Suppressor macrophage (primary cell): Measurements from ENCODE around the gene TOMM70.

Experiments used
- DNase-seq, 4 experiments: peaks; one replicate each; pipeline ENCODE4 v3.0.0-alpha.2; 2020 to 2022

TOMM70 gene

DNA sequence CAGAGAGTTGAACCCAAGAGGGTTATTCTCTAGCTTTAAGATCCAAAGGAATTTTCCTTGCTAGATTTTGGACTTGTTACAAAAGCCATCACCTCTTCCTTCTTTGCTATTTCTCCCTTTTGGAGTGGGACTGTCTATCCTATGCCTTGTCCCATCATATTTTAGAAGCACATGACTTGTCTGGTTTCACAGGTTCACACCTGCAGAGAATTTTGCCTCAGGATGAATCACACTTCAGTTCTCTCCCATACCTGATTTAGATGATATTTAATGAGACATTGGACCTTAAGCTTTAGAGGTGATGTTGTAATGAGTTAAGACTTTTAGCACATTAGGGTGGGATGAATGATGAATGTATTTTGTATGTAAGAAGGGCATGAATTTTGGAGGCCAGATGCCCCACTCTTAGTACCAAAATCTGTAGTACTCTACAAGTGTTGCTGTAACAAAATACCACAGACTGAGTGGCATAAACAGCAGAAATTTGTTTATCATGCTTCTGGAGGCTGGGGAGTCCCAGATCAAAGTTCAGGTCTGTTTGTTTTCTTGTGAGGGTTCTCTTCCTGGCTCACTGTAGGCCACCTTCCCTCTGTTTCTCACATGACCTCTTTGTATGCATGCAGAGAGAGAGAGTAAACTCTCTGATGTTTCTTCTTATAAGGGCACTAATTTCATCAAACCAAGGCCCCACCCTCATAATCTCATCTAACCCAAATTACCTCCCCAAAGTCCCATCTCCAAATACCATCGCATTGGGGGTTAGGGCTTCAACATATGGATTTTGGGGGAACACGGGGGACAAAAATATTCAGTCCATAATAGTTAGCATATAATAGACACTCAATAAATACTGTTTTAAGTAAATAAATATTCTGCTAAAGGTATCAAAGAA, 10.4 kb upstream of the TOMM70 start:
- no peak for DNase-seq

DNA sequence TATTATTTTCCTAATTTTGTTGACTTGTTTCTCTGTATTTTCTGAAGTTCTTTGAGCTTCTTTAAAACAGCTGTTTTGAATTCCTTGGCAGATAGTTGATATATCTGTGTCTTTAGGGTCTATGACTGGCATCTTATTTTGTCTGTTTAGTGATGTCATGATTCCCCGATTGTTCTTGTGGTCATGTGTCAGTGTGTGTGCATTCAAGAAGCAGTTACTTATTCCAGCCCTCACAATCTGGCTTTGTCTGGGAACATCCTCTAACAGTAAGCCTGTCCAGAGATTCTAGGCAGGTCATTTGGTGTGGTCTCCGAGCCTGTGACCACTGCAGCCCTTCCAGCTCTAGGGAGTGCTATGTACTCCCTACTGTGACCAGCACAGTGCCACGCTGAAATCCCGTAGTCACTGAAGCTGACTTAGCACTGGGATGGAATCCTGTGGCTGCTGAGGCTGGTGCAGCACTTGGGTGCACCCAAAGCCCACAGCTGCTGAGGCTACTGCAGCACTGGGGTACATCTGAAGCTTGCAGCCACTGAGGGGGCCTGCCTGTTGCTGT, 7.2 kb upstream of the TOMM70 start:
- DNase-seq, result no peak

DNA sequence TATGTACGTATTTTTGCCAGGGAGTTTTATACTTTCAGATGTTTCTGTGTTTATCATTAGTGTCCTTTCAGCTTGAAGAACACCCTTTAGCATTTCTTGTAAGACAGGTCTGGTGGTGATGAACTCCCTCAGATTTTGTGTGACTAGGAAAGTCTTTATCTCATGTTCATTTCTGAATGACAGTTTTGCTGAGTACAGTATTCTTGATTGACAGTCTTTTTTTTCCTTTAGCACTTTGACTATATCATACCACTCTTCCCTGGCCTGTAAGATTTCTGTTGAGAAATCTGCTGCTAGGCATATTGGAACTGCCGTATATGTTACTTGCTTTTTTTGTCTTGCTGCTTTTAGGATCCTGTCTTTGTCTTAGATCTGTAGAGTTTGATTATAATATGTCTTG, 6.3 kb upstream of the TOMM70 start:
- no peak for DNase-seq

DNA sequence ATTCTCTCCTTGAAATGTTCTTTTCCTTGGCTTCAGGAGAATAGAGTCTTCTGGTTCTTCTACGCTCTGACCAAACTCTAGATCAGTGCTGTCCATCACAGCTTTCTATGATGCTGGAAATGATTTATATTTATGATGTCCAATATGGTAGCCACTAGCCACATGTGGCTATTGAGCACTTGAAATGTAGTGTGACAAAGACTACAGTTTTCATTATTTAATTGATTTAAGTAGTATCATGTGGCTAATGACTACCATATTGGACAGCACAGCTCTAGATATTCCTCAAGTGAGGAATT, 3.3 kb upstream of the TOMM70 start:
- no peak for DNase-seq

DNA sequence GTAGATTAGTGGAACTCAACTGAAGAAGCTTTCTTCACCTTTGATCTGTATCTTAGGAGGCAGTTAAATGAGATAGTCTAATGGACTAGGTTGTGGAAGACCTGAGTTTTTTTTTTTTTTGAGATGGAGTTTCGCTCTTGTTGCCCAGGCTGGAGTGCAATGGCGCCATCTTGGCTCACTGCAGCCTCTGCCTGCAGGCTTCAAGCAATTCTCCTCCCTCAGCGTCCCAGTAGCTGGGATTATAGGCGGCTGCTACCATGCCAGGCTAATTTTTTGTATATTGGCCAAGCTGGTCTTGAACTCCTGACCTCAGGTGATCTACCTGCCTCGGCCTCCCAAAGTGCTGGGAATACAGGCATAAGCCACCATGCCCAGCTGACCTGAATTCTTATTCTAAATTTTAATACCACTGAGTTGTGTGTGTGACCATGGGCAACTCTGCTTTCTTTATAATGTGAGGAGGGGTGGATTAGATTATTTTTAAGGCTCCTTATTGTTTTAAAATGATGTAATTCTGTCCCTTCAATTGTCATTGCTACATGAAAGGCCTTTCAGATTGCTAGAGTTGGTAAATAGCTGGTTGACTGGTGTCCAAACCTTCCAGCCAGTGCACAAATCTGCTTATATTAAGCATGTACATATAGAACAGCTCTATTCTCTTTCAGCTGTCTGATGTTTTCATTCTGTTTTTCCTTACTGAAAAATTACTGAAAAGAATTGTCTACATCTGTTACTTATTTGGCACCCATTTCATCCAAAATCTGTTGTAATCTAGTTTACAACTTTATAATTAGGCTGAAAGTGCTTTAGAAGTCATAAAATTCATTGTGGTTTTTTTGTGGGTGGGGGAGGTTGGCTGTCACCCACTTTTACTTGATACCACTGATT, 2.7 kb upstream of the TOMM70 start:
- DNase-seq, result no peak

DNA sequence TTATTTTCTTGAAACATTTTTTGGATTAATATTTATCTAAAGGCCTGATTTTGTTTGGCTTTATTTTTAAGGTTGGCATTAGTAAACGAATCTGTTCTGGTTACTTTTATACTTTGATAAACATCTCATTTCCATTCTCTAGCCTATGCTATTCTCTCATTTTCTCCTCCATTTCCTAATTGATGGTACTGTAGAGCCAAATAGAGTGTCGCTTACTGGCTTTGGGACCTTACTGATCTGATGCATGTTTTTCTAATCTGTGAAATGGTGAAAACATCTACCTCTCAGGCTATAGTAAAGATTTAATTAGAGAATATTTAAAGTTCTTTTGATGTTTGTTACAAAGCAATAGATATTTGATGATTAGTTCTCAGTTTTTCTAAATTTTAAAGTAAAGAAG, 2.0 kb upstream of the TOMM70 start:
- DNase-seq, result no peak

DNA sequence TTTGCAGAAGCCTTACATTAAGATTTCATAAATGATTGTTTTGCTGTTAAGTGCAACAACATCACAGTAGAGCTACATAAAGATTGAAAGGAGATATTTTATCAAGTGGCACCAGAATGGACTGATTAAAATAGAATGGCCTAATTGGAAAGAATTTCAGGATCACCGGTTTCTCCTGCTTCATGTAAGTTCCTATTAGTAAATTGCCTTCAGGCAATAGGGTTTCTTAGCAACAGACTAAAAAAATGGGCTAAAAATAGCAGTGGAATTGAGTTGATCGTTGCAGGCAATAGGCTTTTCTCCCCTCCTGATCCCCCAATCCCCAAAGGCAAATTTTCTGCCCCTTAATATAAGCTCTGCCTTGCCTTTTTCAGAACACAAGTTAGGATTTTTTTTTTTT, 1.4 kb upstream of the TOMM70 start:
- DNase-seq, result peak in 2 of 4 experiments; percentile 6 to 23

DNA sequence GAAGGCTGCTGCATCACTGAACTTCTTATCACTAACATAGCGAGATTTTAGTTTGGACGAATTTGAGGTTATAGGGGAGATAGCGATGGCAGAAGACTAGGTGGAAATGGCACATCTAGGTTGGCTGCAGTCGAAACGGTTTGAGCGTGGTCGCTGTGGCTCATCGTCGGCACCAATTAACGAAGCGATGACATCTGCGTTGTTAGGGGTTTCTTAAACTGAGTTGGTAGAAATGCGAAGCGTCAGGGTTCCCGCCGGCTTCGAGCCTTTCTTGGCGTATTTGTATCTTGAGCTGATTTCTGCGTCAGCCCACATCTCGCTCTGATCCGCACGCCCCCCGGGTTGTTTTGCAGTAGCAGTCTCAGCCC, 769 bp upstream of the TOMM70 start:
- peak; percentile 25 to 46 (median 36) for DNase-seq

DNA sequence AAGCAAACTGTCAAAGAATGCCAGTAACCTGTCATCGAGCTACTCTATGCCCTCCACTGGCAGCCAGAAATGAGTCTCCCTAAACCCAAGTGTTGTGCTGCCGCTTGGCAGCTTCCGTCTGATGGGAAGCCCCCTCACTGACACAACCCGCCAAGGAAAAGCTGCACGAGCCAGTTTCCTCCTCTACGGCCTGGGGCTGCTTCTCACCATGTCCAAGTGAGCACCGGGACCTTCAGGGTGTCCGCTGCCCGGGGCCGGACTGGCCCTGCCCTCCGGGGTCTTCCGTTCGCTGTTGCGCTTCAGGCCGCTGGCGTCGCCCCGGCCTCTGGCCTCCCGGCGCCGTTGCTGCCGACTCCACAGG, 490 bp downstream of the TOMM70 start:
- peak; percentile 37 to 55 (median 48) for DNase-seq

DNA sequence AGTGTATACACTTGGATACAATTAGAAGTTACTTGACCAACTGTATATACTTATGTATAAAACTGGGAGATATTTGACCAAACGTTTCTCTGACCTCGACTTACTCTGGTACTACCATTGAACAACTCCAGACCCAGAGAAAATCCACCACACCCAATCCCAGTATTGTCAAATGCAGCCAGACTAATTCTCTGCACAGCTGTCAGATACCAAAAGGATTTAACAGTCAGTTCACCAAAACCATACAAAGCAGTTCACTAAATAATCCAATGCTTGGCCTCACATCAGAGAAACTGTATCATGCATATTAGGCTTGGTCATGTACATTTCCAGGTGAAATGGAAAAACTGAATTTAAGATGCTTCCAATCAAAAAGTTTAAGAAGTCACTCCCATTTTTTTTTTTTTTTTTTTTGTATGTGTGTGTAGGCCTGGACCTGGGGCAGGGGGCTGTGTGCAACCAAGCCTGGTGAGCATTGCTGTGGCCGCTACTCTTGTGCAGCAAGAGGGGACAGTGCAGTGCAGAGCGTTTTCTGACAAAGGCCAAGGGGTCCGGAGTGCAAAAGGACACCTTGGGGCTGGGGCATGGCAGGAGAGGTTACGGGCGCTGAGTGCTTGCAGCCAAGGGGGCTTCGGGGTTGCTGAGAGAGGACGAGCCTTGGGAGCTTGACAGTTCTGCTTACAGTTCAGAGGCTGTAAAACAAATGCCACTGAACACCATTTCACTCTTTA, 1.4 kb downstream of the TOMM70 start:
- no peak for DNase-seq

DNA sequence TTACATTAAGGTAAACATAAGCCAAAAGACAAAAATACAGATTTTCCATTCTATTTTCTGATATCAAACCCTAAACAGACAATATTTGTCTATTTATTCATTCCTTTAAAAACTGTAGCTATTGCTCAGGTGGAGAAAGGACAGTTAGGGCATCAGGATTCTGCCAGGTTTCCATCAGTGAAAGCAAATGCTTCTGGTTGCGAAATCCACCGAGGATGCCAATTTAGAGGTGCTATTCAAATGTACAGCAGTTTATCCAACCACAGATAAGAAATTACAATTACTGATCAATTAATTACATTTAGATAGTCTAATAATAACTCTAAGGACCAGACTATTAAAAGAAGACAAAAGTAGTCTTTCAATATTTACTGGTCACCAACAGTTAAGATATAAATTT, 3.9 kb downstream of the TOMM70 start:
- DNase-seq, result no peak

DNA sequence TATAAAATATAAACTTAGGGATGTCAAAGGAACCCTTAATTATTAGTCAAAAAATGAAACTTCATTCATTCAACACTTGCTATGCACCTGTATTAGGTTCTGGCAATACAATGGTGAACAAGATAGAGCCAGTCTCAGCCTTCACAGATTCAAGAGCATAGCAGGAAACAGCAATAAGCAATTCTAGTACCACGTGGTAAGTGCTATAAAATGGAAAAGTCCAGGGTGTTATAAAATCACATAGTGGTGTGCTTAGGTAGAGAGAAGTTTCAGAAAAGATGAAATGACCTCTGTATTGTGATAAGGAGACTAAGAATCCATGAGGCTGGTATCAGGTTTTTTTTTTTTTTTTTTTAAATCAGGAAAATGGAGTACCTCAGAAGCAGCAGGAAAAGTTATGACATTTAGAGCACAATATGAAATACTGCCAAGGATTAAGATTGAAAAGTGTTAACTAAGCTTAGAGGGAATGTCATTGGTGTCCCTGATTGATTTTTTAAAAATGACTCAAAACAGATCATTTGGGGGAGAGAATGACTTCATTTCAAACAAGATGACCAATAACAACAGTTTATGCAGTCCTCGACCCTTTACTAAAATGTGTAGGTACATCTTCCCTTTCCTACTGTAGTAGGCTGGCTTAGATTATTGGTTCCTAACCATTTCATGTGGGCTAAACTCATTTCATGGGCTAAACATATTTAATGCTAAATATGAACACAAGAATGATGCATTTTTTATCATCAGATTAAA, 5.0 kb downstream of the TOMM70 start:
- DNase-seq, result no peak

DNA sequence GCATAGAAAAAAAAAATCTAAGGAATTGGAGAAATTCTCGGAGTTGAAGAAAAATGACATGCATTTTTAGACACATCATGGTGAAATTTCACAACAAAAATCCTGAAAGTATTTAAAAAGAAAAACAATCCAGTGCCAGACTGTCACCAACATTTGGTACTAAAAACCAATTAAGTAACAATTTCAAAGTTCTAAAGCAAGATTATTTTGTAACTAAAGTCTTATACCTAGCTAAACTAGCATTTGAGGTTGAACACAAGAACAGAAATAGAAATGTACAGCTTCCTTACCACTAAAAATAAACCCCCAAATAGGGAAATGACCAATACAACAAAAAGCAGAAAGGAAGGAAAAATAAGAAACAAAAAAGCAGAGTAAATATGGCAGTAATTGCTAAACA, 11.9 kb downstream of the TOMM70 start:
- DNase-seq, result peak in 1 of 4 experiments; percentile 12

DNA sequence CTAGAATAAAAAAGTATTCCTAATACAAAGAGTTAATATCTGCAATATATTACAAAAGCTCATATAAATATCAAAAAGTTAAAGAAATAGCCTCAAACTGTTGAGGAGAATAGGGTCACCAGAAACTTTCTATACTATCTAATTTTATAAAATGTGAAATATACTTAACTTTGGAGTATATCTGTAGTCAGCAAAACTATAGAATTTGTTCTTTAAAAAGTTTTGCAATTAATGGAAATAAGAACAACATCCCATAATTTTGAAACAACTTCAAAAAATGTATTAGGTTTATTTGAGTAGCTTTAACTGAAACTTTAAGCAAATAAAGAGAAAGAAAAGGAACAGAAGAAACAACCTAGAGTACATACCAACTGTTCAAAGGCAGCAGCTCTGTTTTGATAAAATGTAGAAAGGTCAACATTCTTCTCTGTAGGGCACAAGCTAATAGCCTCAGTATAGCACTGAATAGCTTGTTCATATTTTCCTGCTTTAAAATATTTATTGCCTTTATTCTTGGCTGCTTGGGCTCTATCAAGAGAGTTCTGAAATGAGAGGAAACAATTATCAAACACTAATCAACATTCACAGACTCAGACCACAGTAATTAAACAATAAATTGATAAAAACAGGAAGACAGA, 14.3 kb downstream of the TOMM70 start:
- no peak for DNase-seq

DNA sequence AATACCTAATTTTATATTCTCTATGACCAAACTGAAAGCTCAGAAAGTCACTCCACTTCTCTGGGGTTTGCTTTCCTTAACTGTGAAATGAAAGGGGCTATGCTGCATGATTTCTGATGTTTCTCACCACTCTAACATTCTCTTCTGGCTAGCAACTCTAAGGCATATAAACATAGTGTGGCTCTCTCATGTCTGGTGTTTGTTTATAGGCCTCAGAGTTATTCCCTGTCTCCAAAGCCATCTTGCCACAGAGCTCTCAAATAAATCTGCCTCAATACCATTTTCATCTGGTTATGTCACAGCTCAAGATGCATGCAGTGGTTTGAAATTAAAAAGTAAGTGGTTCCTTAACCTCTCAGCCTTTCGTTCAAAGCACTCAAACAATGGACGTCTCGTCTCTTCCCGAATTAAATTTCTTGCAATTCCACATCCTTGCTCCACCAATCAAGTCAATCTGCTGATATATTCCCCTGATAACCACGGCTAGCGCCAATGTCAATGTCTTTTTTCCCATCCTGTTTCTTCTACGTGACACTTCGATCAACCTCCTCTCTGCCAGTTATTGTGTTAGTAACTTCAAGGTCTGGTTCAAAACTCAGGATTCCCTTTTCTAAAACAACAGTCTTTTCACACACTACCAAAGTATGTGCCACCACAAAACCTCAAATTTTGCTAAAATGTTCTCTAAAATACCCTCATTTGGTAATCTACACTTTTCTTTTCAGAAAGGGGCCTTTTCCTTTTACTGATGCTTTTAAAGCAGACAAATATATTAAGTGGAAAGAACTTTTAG, 16.0 kb downstream of the TOMM70 start:
- DNase-seq, result no peak

DNA sequence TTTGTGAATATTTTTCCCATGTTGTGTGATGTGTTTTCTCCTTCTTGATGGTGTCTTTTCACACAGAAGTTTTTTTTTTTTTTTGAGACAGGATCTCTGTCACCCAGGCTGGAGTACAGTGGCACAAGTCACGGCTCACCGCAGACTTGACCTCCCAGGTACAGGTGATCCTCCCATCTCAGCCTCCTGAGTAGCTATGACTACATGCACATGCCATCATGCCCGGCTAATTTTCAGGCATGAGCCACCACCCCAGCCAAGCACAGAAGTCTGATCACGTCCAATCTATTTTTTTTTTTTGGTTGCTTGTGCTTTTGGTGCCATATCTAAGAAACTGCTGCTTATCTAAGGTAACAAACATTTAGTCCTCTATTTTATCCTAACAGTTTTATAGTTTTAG, 24.6 kb downstream of the TOMM70 start:
- no peak for DNase-seq

DNA sequence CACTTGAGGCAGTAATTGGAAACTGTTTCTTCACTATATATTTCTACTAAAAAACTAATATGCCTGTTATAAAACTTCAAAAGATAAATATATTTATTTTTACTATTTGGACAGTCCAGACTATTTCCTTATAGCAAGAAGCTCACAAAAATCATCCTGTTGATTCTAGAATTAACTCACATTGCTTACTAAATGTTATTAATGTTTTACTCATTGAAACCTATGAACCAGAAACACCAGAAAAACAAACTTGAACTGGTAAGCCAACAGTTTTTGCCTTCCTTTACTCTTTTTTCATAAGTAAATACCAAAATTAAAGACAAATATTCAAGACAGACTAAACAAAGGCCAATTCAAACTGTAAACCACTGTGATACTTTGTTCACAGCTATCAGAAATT, 26.4 kb downstream of the TOMM70 start:
- DNase-seq, result no peak

DNA sequence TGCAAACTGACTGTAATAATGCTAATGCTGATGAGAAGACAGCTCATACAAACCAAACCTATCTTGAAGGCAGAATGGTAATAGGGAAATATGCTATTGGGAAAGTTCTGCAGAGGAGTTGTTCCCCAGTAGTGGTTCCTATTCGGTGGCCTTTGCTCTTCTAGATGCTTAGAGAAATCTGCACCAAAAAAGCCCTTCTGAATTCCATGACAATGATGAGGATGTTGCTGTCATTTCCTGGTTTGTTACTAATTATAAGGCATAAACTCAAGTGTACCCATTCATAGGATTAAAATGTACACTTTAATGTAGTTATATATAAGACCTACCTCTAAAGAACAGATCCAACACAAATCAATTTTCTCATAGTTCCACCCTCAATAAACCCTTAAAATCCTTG, 30.1 kb downstream of the TOMM70 start:
- peak in 2 of 4 experiments; percentile 3 to 21 for DNase-seq

DNA sequence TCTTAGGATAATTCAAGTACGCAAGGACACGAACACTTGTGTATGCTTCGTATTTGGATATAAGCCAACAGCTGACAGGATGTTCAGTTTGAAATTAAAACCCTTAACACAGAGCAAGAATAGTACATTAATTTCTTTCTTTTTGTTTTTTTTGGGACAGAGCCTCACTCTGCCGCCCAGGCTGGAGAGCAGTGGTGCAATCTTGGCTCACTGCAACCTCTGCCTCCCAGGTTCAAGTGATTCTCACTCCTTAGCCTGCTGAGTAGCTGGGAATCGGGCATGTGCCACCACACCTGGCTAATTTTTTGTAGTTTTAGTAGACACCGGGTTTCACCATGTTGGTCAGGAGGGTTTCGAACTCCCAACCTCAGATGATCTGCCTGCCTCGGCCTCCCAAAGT, 32.4 kb downstream of the TOMM70 start:
- DNase-seq, result no peak

DNA sequence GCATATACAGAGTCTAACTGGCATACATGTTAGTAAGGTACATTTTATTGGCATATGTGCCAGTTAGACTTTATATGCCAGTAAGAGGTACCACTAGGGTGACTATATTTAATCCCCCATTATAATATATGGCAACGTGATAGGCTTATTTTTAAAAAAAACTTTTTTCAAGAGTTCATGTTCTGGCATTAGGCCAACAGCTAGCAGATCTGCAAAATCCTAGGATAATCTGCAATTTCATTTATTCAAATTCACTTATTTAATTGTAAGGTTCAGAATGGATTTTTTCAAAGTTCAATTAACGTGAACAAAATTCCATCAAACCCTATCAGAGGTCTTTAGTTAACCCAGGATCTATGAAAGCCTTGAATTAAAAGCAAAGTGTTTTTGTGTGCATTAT, 34.5 kb downstream of the TOMM70 start:
- no peak for DNase-seq

DNA sequence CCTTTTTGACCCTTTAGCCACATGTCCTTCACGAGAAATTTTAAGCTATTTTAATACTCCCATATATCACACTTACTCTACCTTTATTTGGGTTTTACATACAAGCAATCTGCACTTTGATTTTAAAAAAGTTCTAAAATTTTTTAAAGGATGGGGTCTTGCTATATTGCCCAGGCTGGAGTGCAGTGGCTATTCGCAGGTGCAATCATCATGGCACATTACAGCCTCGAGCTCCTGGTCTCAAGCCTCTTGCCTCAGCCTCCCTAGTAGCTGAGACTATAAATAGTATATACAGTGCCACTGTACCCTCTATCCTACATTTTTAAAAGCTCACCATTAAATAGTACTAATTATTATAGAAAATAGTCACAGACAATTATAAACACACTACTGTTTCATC, 36.5 kb downstream of the TOMM70 start:
- no peak for DNase-seq
